ENCODE data around the gene HELZ.
"Not testable (repeated sequence)": the region's sequence is repeated elsewhere in the genome, so short reads cannot be mapped to it uniquely, and the experiment has no call there.

The HELZ gene

GRCh38 chr17:67139784-67140665 lies 105.0 kb downstream of the HELZ start:
- no peak for DNase-seq

- DNase-seq: no peak
Measured at GRCh38 chr17:67139289-67139688, 105.7 kb downstream of the HELZ start.

- no peak for DNase-seq
Measured at GRCh38 chr17:67138392-67138791, 106.6 kb downstream of the HELZ start.

- DNase-seq: no peak
Measured at GRCh38 chr17:67137860-67138259, 107.1 kb downstream of the HELZ start.

- DNase-seq: no peak
Measured at GRCh38 chr17:67137026-67137370, 108.0 kb downstream of the HELZ start.

GRCh38 chr17:67136191-67137025 lies 108.6 kb downstream of the HELZ start:
- DNase-seq: no peak

GRCh38 chr17:67133161-67133560 lies 111.8 kb downstream of the HELZ start:
- no peak for DNase-seq

- DNase-seq: no peak
Measured at GRCh38 chr17:67132366-67132765, 112.6 kb downstream of the HELZ start.

GRCh38 chr17:67130768-67131167 lies 114.2 kb downstream of the HELZ start:
- DNase-seq: no peak

GRCh38 chr17:67129283-67129682 lies 115.7 kb downstream of the HELZ start:
- DNase-seq: no peak

- no peak for DNase-seq
Measured at GRCh38 chr17:67128700-67129099, 116.3 kb downstream of the HELZ start.

GRCh38 chr17:67127925-67128324 lies 117.1 kb downstream of the HELZ start:
- no peak for DNase-seq

- no peak for DNase-seq
Measured at GRCh38 chr17:67126983-67127382, 118.0 kb downstream of the HELZ start.

- not testable (repeated sequence) for DNase-seq
Measured at GRCh38 chr17:67126543-67126942, 118.5 kb downstream of the HELZ start.

- no peak for DNase-seq
Measured at GRCh38 chr17:67125924-67126323, 119.1 kb downstream of the HELZ start.

- DNase-seq: no peak
Measured at GRCh38 chr17:67125417-67125816, 119.6 kb downstream of the HELZ start.

GRCh38 chr17:67124450-67125148 lies 120.4 kb downstream of the HELZ start:
- no peak for DNase-seq

- DNase-seq: no peak
Measured at GRCh38 chr17:67123699-67124098, 121.3 kb downstream of the HELZ start.

GRCh38 chr17:67121316-67121891 lies 123.6 kb downstream of the HELZ start:
- no peak for DNase-seq

- DNase-seq: no peak
Measured at GRCh38 chr17:67119102-67119501, 125.9 kb downstream of the HELZ start.

- DNase-seq: no peak
Measured at GRCh38 chr17:67116045-67116575, 128.9 kb downstream of the HELZ start.

GRCh38 chr17:67115401-67115800 lies 129.6 kb downstream of the HELZ start:
- DNase-seq: no peak

GRCh38 chr17:67113486-67113885 lies 131.5 kb downstream of the HELZ start:
- no peak for DNase-seq

Data from CD4-positive, alpha-beta T cell treated with Interleukin-15 for 1 hour (primary cell).